HEK293 (cell line): Measurements from ENCODE around the gene NAIF1.

Experiments used
- BCL6B ChIP-seq: fragments of 450-650 bp; formaldehyde crosslinking; IDR thresholded peaks from 2 replicates; pipeline ENCODE4 v1.5.1; 2017; ENCODE audit warnings: missing biosample characterization, missing genetic modification characterization
- GFI1B ChIP-seq: fragments of 450-650 bp; formaldehyde crosslinking; IDR thresholded peaks from 2 replicates; pipeline ENCODE4 v1.5.1; 2016; ENCODE audit warnings: missing biosample characterization, missing genetic modification characterization
- GLIS2 ChIP-seq: fragments of 450-650 bp; formaldehyde crosslinking; IDR thresholded peaks from 2 replicates; pipeline ENCODE4 v1.5.1; 2016; ENCODE audit warnings: missing biosample characterization, missing genetic modification characterization
- HOXC10 ChIP-seq: sonication (generic); formaldehyde crosslinking; IDR thresholded peaks from 2 replicates; pipeline ENCODE4 v1.8.1; 2023; ENCODE audit warnings: mild to moderate bottlenecking, missing genetic modification reagents
- IKZF3 ChIP-seq: fragments of 450-650 bp; IDR thresholded peaks from 2 replicates; pipeline ENCODE4 v1.5.0; 2018; ENCODE audit warnings: missing biosample characterization, mild to moderate bottlenecking, missing genetic modification characterization, moderate library complexity
- KLF1 ChIP-seq: fragments of 450-650 bp; formaldehyde crosslinking; IDR thresholded peaks from 2 replicates; pipeline ENCODE4 v1.5.1; 2016; ENCODE audit warnings: missing biosample characterization, missing genetic modification characterization
- OSR2 ChIP-seq: fragments of 450-650 bp; formaldehyde crosslinking; IDR thresholded peaks from 2 replicates; pipeline ENCODE4 v1.5.1; 2016; ENCODE audit warnings: missing biosample characterization, missing genetic modification characterization
- OVOL3 ChIP-seq: fragments of 450-650 bp; formaldehyde crosslinking; IDR thresholded peaks from 2 replicates; pipeline ENCODE4 v1.5.1; 2016; ENCODE audit warnings: missing biosample characterization, missing genetic modification characterization
- PRDM1 ChIP-seq: fragments of 450-650 bp; formaldehyde crosslinking; IDR thresholded peaks from 2 replicates; pipeline ENCODE4; 2016; ENCODE audit warnings: missing biosample characterization, missing genetic modification characterization
- RBAK ChIP-seq: fragments of 450-650 bp; formaldehyde crosslinking; IDR thresholded peaks from 2 replicates; pipeline ENCODE4 v1.5.1; 2016; ENCODE audit warnings: missing biosample characterization, missing genetic modification characterization
- SP2 ChIP-seq: fragments of 450-650 bp; formaldehyde crosslinking; IDR thresholded peaks from 2 replicates; pipeline ENCODE4 v1.5.1; 2016; ENCODE audit warnings: missing biosample characterization, missing genetic modification characterization
- TCF7L2 ChIP-seq: IDR thresholded peaks from 2 replicates; pipeline ENCODE4 v1.6.1; 2011; ENCODE audit warnings: low read depth, mild to moderate bottlenecking, inconsistent platforms, low read length, moderate library complexity, borderline replicate concordance
- TRIM28 ChIP-seq: IDR thresholded peaks from 2 replicates; pipeline ENCODE4 v1.6.1; 2011; ENCODE audit warnings: low read length, control low read depth, borderline replicate concordance
- ZBTB1 ChIP-seq: fragments of 450-650 bp; formaldehyde crosslinking; IDR thresholded peaks from 2 replicates; pipeline ENCODE4 v1.5.1; 2016; ENCODE audit warnings: missing biosample characterization, missing genetic modification characterization
- ZFHX2 ChIP-seq: fragments of 450-650 bp; formaldehyde crosslinking; conservative IDR thresholded peaks from 2 replicates; pipeline ENCODE4 v1.5.1; 2016; ENCODE audit warnings: missing biosample characterization, missing genetic modification characterization
- ZNF10 ChIP-seq: fragments of 450-650 bp; formaldehyde crosslinking; IDR thresholded peaks from 2 replicates; pipeline ENCODE4 v1.5.1; 2017; ENCODE audit warnings: missing biosample characterization, missing genetic modification characterization
- ZNF157 ChIP-seq: fragments of 450-650 bp; formaldehyde crosslinking; IDR thresholded peaks from 2 replicates; pipeline ENCODE4 v1.5.1; 2016; ENCODE audit warnings: missing biosample characterization, missing genetic modification characterization
- ZNF24 ChIP-seq: fragments of 450-650 bp; formaldehyde crosslinking; IDR thresholded peaks from 2 replicates; pipeline ENCODE4 v1.5.1; 2016; ENCODE audit warnings: missing biosample characterization, missing genetic modification characterization
- ZNF248 ChIP-seq: fragments of 450-650 bp; formaldehyde crosslinking; IDR thresholded peaks from 2 replicates; pipeline ENCODE4 v1.5.1; 2017; ENCODE audit warnings: missing biosample characterization, missing genetic modification characterization
- ZNF292 ChIP-seq: fragments of 450-650 bp; formaldehyde crosslinking; IDR thresholded peaks from 2 replicates; pipeline ENCODE4 v1.5.1; 2016; ENCODE audit warnings: low read depth, missing biosample characterization, missing genetic modification characterization, borderline replicate concordance
- ZNF350 ChIP-seq: fragments of 450-650 bp; formaldehyde crosslinking; IDR thresholded peaks from 2 replicates; pipeline ENCODE4 v1.5.0; 2017; ENCODE audit warnings: missing biosample characterization, mild to moderate bottlenecking, missing genetic modification characterization
- ZNF433 ChIP-seq: fragments of 450-650 bp; formaldehyde crosslinking; IDR thresholded peaks from 2 replicates; pipeline ENCODE4 v1.5.1; 2016; ENCODE audit warnings: missing biosample characterization, missing genetic modification characterization, low read depth
- ZNF549 ChIP-seq: fragments of 450-650 bp; IDR thresholded peaks from 2 replicates; pipeline ENCODE4 v1.5.1; 2018; ENCODE audit warnings: missing biosample characterization, missing genetic modification characterization, mild to moderate bottlenecking, inconsistent platforms, moderate library complexity
- ZNF555 ChIP-seq: fragments of 450-650 bp; formaldehyde crosslinking; conservative IDR thresholded peaks from 2 replicates; pipeline ENCODE4 v1.5.1; 2017; ENCODE audit warnings: missing biosample characterization, mild to moderate bottlenecking, missing genetic modification characterization, inconsistent platforms
- ZNF658 ChIP-seq: fragments of 450-650 bp; formaldehyde crosslinking; IDR thresholded peaks from 2 replicates; pipeline ENCODE4; 2016; ENCODE audit warnings: missing biosample characterization, missing genetic modification characterization
- TF ChIP-seq, protein P1 (sequence below): fragments of 450-650 bp; formaldehyde crosslinking; optimal IDR thresholded peaks from 2 replicates; pipeline ENCODE3; 2016; ENCODE audit warnings: missing biosample characterization, mild to moderate bottlenecking, missing genetic modification characterization
- TF ChIP-seq, protein P2 (sequence below): sonication (generic); formaldehyde crosslinking; IDR thresholded peaks from 2 replicates; pipeline ENCODE4 v1.8.1; 2022; ENCODE audit warnings: mild to moderate bottlenecking, moderate library complexity, missing genetic modification reagents
- TF ChIP-seq, protein P3 (sequence below): fragments of 450-650 bp; formaldehyde crosslinking; IDR thresholded peaks from 2 replicates; pipeline ENCODE4 v1.5.1; 2017; ENCODE audit warnings: missing biosample characterization, missing genetic modification characterization
- TF ChIP-seq, protein P4 (sequence below): fragments of 450-650 bp; formaldehyde crosslinking; IDR thresholded peaks from 2 replicates; pipeline ENCODE4 v1.5.1; 2016; ENCODE audit warnings: missing biosample characterization, missing genetic modification characterization
- TF ChIP-seq, protein P5 (sequence below): fragments of 450-650 bp; formaldehyde crosslinking; IDR thresholded peaks from 2 replicates; pipeline ENCODE4 v1.5.1; 2016; ENCODE audit warnings: missing biosample characterization, missing genetic modification characterization

NAIF1 gene

DNA sequence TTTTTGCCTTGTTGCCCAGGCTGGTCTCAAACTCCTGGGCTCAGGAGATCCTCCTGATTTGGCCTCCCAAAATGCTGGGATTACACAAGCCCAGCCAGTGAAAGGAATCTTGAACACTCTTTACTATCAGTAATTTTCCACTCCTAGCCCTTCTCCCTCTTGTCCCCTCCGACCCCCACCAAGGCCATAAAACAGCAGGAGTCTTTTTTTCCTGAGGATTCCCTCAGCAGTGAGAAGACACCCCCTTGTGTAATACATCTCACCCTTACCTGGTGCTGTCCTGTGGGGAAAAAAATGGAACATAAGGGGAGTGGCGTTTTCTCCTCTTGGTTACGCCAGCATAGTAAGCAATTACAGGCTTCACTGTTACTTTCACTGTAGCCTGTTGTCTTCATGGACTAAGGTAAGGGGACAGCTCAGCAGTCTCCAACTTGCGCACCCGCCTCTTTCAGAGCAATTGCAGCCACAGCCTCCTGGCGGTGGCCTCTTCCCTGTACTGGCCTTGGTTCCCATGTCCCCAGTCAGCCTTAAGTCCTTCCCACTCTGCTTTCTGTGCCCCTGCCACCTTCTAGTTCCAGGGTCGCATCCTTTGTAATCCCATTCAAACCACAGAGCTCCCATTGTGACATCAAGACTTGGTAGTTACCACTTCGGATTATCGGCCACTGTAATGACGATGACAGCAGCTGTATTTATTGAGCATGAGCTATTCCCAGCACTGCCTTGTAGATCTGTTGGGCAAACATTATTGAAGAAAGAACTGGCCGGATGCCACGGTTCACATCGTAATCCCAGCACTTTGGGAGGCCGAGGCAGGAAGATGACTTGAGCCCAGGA lies 10.0 kb downstream of the NAIF1 start (continued):
- TF ChIP-seq IKZF3 (tag by site-specific recombination): no peak; the same call in 1 of the 2 replicates
- TF ChIP-seq GLIS2 (tag by site-specific recombination): no peak
- no peak for TF ChIP-seq GFI1B
- peak; percentile 53; the same call in 1 of the 2 replicates for TF ChIP-seq ZNF10
- TF ChIP-seq ZNF24 (tag by site-specific recombination): no peak
- no peak for TF ChIP-seq ZNF433 (tag by site-specific recombination)
- no peak for TF ChIP-seq ZNF248
- no peak for TF ChIP-seq ZNF157 (tag by site-specific recombination)
- TF ChIP-seq, protein P1, sequence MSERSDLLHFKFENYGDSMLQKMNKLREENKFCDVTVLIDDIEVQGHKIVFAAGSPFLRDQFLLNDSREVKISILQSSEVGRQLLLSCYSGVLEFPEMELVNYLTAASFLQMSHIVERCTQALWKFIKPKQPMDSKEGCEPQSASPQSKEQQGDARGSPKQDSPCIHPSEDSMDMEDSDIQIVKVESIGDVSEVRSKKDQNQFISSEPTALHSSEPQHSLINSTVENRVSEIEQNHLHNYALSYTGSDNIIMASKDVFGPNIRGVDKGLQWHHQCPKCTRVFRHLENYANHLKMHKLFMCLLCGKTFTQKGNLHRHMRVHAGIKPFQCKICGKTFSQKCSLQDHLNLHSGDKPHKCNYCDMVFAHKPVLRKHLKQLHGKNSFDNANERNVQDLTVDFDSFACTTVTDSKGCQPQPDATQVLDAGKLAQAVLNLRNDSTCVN (tag by site-specific recombination): no peak
- TF ChIP-seq ZNF549 (tag by site-specific recombination): no peak
- TF ChIP-seq, protein P2, sequence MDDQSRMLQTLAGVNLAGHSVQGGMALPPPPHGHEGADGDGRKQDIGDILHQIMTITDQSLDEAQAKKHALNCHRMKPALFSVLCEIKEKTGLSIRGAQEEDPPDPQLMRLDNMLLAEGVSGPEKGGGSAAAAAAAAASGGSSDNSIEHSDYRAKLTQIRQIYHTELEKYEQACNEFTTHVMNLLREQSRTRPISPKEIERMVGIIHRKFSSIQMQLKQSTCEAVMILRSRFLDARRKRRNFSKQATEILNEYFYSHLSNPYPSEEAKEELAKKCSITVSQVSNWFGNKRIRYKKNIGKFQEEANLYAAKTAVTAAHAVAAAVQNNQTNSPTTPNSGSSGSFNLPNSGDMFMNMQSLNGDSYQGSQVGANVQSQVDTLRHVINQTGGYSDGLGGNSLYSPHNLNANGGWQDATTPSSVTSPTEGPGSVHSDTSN (CRISPR knock-in tag): no peak
- TF ChIP-seq TCF7L2: no peak
- TF ChIP-seq SP2 (tag by site-specific recombination): no peak
- TF ChIP-seq, protein P3, sequence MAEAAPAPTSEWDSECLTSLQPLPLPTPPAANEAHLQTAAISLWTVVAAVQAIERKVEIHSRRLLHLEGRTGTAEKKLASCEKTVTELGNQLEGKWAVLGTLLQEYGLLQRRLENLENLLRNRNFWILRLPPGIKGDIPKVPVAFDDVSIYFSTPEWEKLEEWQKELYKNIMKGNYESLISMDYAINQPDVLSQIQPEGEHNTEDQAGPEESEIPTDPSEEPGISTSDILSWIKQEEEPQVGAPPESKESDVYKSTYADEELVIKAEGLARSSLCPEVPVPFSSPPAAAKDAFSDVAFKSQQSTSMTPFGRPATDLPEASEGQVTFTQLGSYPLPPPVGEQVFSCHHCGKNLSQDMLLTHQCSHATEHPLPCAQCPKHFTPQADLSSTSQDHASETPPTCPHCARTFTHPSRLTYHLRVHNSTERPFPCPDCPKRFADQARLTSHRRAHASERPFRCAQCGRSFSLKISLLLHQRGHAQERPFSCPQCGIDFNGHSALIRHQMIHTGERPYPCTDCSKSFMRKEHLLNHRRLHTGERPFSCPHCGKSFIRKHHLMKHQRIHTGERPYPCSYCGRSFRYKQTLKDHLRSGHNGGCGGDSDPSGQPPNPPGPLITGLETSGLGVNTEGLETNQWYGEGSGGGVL (tag by site-specific recombination): peak; percentile 96
- peak; percentile 75 for TF ChIP-seq PRDM1 (tag by site-specific recombination)
- TF ChIP-seq HOXC10 (CRISPR knock-in tag): no peak
- TF ChIP-seq, protein P4, sequence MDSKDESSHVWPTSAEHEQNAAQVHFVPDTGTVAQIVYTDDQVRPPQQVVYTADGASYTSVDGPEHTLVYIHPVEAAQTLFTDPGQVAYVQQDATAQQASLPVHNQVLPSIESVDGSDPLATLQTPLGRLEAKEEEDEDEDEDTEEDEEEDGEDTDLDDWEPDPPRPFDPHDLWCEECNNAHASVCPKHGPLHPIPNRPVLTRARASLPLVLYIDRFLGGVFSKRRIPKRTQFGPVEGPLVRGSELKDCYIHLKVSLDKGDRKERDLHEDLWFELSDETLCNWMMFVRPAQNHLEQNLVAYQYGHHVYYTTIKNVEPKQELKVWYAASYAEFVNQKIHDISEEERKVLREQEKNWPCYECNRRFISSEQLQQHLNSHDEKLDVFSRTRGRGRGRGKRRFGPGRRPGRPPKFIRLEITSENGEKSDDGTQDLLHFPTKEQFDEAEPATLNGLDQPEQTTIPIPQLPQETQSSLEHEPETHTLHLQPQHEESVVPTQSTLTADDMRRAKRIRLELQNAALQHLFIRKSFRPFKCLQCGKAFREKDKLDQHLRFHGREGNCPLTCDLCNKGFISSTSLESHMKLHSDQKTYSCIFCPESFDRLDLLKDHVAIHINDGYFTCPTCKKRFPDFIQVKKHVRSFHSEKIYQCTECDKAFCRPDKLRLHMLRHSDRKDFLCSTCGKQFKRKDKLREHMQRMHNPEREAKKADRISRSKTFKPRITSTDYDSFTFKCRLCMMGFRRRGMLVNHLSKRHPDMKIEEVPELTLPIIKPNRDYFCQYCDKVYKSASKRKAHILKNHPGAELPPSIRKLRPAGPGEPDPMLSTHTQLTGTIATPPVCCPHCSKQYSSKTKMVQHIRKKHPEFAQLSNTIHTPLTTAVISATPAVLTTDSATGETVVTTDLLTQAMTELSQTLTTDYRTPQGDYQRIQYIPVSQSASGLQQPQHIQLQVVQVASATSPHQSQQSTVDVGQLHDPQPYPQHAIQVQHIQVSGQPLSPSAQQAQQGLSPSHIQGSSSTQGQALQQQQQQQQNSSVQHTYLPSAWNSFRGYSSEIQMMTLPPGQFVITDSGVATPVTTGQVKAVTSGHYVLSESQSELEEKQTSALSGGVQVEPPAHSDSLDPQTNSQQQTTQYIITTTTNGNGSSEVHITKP (tag by site-specific recombination): peak; percentile 91
- peak; percentile 80 for TF ChIP-seq OSR2 (tag by site-specific recombination)
- TF ChIP-seq, protein P5, sequence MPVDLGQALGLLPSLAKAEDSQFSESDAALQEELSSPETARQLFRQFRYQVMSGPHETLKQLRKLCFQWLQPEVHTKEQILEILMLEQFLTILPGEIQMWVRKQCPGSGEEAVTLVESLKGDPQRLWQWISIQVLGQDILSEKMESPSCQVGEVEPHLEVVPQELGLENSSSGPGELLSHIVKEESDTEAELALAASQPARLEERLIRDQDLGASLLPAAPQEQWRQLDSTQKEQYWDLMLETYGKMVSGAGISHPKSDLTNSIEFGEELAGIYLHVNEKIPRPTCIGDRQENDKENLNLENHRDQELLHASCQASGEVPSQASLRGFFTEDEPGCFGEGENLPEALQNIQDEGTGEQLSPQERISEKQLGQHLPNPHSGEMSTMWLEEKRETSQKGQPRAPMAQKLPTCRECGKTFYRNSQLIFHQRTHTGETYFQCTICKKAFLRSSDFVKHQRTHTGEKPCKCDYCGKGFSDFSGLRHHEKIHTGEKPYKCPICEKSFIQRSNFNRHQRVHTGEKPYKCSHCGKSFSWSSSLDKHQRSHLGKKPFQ (tag by site-specific recombination): no peak
- no peak for TF ChIP-seq ZNF292 (tag by site-specific recombination)
- no peak for TF ChIP-seq OVOL3 (tag by site-specific recombination)
- TF ChIP-seq ZNF350 (tag by site-specific recombination): no peak
- TF ChIP-seq ZNF658 (tag by site-specific recombination): no peak
- TF ChIP-seq ZBTB1 (tag by site-specific recombination): no peak
- no peak for TF ChIP-seq ZNF555 (tag by site-specific recombination)
- no peak for TF ChIP-seq BCL6B (tag by site-specific recombination)
- TF ChIP-seq RBAK (tag by site-specific recombination): no peak
- TF ChIP-seq ZFHX2 (tag by site-specific recombination): no peak
- 0 out of 2 replicates have a peak, but pooled peaks have one; percentile 38 for TF ChIP-seq TRIM28
- TF ChIP-seq KLF1 (tag by site-specific recombination): no peak
